Spleen (tissue), 11 donors: ENCODE results near the gene DDB1. TPM values are rescaled to one million over a fixed set of nuclear protein-coding genes. Genes with fewer than 3 reads are reported as not detected.

Experiments
- DNase-seq: peaks from one replicate; pipeline ENCODE4 v3.0.0-alpha.2; 2020
- H3K27ac ChIP-seq, 8 donors: fragments of 200-600 bp; sonication (generic) in 7 of 8; 1 replicate in 4 of 8; 2 replicates in 4 of 8; pipeline versions ENCODE4 v1.5.0 to v1.8.0; 2016 to 2021; ENCODE audit warnings: inconsistent platforms in 4 of 8, mild to moderate bottlenecking in 4 of 8, moderate library complexity in 1 of 8
- H3K27me3 ChIP-seq, 7 donors: fragments of 200-600 bp; sonication (generic) in 6 of 7; replicated peaks in 1 of 7; 1 replicate in 4 of 7; 2 replicates in 3 of 7; pipeline versions ENCODE4 v1.5.0 to v1.8.0; 2016 to 2021; ENCODE audit warnings: inconsistent platforms in 3 of 7, mild to moderate bottlenecking in 1 of 7
- H3K36me3 ChIP-seq, 6 donors: fragments of 200-600 bp; sonication (generic) in 5 of 6; 1 replicate in 4 of 6; 2 replicates in 2 of 6; pipeline versions ENCODE4 v1.5.0 to v1.8.0; 2016 to 2021; ENCODE audit warnings: inconsistent platforms in 2 of 6
- H3K4me1 ChIP-seq, 6 donors: fragments of 200-600 bp; sonication (generic) in 5 of 6; 1 replicate in 3 of 6; 2 replicates in 3 of 6; pipeline versions ENCODE4 v1.5.0 to v1.8.0; 2016 to 2021; ENCODE audit warnings: inconsistent platforms in 3 of 6
- H3K4me3 ChIP-seq, 8 donors: fragments of 200-600 bp; sonication (generic) in 7 of 8; 1 replicate in 4 of 8; 2 replicates in 4 of 8; pipeline versions ENCODE4 v1.5.0 to v1.8.0; 2016 to 2021; ENCODE audit warnings: inconsistent platforms in 4 of 8, mild to moderate bottlenecking in 4 of 8, moderate library complexity in 2 of 8
- H3K9me3 ChIP-seq, 8 donors: fragments of 200-600 bp; sonication (generic) in 7 of 8; 1 replicate in 4 of 8; 2 replicates in 4 of 8; pipeline versions ENCODE4 v1.5.0 to v1.8.0; 2016 to 2021; ENCODE audit warnings: inconsistent platforms in 4 of 8
- POLR2A ChIP-seq, 3 donors: fragments of 450-650 bp; IDR thresholded peaks; one replicate each; pipeline ENCODE4 v1.5.1; 2017; ENCODE audit warnings: antibody characterized with exemption in 3 of 3, mild to moderate bottlenecking in 1 of 3
- POLR2AphosphoS5 ChIP-seq, 3 donors: sonication (generic); formaldehyde crosslinking; IDR thresholded peaks; one replicate each; pipeline ENCODE4 v1.5.1; 2017; ENCODE audit warnings: antibody characterized with exemption in 3 of 3
- WGBS, 5 donors: extraction: QIAGEN DNeasy Blood & Tissue Kit in 3 of 5; methylation state at CpG; one replicate each; pipeline versions ENCODE4 v1.1.5 to v1.1.7; 2013 to 2018; 5-methylcytosine and 5-hydroxymethylcytosine counted together
- intact Hi-C: fragments of 100-400 bp; cut with DNase I; formaldehyde crosslinking; loops from one replicate; pipeline ENCODE4 v1.15.0; 2023; ENCODE audit warnings: low total_unique reads
- polyA plus RNA-seq, 3 donors: library from polyadenylated mRNA; stranded (reverse); fragments of 200-250 nt; gene quantifications; one replicate each; pipeline ENCODE4 v1.2.1, GENCODE V29; 2013
- total RNA-seq, 7 donors: library from RNA; depleted of rRNA in 3 of 7; stranded (reverse); fragments of >200 nt in 3 of 7; fragmentation: NEBNext Ultra II Directional in 4 of 7; extraction: Animal tissue kit (Norgen Biotek cat#: 25700) in 4 of 7; gene quantifications; one replicate each; pipeline versions ENCODE4 v1.1.0 to v1.2.1, GENCODE V29; 2016 to 2021
- TF ChIP-seq, protein P1 (sequence below), 11 experiments: fragments of 200-600 bp in 7 of 11; fragments of 450-650 bp in 4 of 11; sonication (generic) in 4 of 11; IDR thresholded peaks in 8 of 11; conservative IDR thresholded peaks in 3 of 11; 1 replicate in 7 of 11; 2 replicates in 4 of 11; pipeline versions ENCODE4 v1.4.0 to v1.8.0; 2016 to 2021; ENCODE audit warnings: antibody characterized with exemption in 11 of 11, inconsistent platforms in 4 of 11, mild to moderate bottlenecking in 1 of 11
- donor health status: healthy with polysubstance abuse.
- donor health status: DM: no; HTN: no; CAD: no; lungs with moderate emphysema.
- donor health status: DM: no; HTN: no; CAD: no.
- donor health status: Bipolar disorder and iron deficiency.
- donor health status: healthy.
- donor health status: DM: no; HTN: no; CAD: no.
- donor health status: DM: yes; HTN: yes; CAD: no.

Gene DDB1
- total and polyA plus RNA-seq, 10 donors: 68.7 to 157 (median 133) TPM

DNA sequence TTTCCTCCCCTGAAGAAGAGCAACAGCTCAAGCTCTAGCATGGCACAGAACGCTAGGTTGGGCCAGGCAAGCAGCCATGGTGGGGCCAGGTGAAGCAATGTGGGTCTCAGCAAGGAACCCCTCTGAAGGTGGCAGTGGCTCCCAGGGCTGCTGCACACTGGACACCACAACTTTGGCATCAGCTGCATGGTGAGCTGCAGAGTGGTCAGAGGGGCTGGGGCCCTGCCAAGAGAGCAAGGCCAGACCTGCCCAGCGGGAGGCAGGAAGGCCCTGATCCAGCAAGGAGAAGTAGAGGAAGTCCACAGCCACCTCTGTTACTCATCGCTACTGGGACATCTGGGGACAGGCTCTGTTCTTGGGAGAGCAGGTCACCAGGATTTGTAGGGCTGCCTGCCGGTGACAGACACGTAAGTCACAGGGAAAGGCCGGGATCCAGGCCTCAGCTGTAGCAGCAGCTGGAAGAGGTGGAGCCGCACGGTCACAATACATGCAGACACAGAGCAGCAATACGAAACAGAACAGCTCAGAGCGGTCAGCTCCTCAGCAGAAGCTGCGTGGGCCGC is 16.4 kb upstream of the DDB1 start:
- DNase-seq: peak; percentile 77
- WGBS, 5 donors: 72 to 86% (median 82%) methylated on average over 11 to 12 of the region's 12 CpGs
- intact Hi-C loops: no loop called here
- H3K36me3 ChIP-seq: peaks cover 0 to 100% (median 56%) of the 10 kb centered on the region in 6 donors
- H3K27ac ChIP-seq: peak overlapping the region in 7 of 8 donors; percentile 23 to 87 (median 73)
- no peaks in the 10 kb centered on the region for H3K9me3 ChIP-seq
- no peaks in the 10 kb centered on the region for H3K27me3 ChIP-seq
- TF ChIP-seq POLR2A (IDR thresholded peaks at IDR 0.05) (no peak), POLR2AphosphoS5 (IDR thresholded peaks at IDR 0.05) (peak; percentile 51 to 77 (median 66))
- TF ChIP-seq, protein P1, sequence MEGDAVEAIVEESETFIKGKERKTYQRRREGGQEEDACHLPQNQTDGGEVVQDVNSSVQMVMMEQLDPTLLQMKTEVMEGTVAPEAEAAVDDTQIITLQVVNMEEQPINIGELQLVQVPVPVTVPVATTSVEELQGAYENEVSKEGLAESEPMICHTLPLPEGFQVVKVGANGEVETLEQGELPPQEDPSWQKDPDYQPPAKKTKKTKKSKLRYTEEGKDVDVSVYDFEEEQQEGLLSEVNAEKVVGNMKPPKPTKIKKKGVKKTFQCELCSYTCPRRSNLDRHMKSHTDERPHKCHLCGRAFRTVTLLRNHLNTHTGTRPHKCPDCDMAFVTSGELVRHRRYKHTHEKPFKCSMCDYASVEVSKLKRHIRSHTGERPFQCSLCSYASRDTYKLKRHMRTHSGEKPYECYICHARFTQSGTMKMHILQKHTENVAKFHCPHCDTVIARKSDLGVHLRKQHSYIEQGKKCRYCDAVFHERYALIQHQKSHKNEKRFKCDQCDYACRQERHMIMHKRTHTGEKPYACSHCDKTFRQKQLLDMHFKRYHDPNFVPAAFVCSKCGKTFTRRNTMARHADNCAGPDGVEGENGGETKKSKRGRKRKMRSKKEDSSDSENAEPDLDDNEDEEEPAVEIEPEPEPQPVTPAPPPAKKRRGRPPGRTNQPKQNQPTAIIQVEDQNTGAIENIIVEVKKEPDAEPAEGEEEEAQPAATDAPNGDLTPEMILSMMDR (IDR thresholded peaks at IDR 0.05 in 8 of 11, conservative IDR thresholded peaks at IDR 0.05 in 3 of 11): no peak
- H3K4me3 ChIP-seq: no peak overlapping the region
- peaks cover 7 to 79% (median 51%) of the 10 kb centered on the region in 6 donors for H3K4me1 ChIP-seq

DNA sequence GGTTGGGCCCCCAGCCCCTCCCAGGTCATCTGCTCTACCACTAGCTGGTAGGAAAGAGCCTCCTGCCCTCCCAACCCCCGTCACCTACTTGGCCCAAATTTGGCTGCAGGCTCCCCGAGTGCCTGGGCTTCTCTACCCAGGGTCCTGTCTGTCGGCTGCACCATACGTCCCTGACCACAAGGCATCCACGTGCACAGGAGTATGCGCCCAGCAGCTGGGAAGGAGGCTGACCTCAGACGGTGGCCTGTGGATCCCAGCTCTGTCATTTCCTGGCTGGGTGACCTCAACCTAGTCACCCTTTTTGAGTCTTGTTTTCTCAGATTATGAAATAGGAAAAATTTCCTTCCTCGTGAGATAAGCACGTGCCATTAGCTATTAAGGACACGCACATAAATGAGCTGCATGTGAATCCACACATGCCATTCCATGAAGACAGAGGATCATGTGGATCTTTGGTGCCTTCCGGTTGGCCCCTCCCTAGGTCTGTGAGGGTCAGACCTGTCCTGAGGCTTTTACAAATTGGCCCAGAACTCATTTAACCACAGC is 15.1 kb upstream of the DDB1 start:
- Histone ChIP-seq H3K4me3 (no peak overlapping the region), H3K36me3 (peaks cover 0 to 99% (median 44%) of the 10 kb centered on the region in 6 donors), H3K27me3 (no peaks in the 10 kb centered on the region), H3K4me1 (peaks cover 11 to 73% (median 43%) of the 10 kb centered on the region in 6 donors), H3K27ac (peak overlapping the region; percentile 29 to 87 (median 72)), H3K9me3 (no peaks in the 10 kb centered on the region)
- intact Hi-C loops: no loop called here
- peak; percentile 84 for DNase-seq
- TF ChIP-seq POLR2A (IDR thresholded peaks at IDR 0.05) (no peak), POLR2AphosphoS5 (IDR thresholded peaks at IDR 0.05) (peak; percentile 70 to 86 (median 85))
- TF ChIP-seq, protein P1 (IDR thresholded peaks at IDR 0.05 in 8 of 11, conservative IDR thresholded peaks at IDR 0.05 in 3 of 11): peak in 3 of 11 experiments; percentile 19 to 31 (median 27)
- WGBS, 5 donors: 41 to 72% (median 57%) methylated on average over 10 to 11 of the region's 11 CpGs

DNA sequence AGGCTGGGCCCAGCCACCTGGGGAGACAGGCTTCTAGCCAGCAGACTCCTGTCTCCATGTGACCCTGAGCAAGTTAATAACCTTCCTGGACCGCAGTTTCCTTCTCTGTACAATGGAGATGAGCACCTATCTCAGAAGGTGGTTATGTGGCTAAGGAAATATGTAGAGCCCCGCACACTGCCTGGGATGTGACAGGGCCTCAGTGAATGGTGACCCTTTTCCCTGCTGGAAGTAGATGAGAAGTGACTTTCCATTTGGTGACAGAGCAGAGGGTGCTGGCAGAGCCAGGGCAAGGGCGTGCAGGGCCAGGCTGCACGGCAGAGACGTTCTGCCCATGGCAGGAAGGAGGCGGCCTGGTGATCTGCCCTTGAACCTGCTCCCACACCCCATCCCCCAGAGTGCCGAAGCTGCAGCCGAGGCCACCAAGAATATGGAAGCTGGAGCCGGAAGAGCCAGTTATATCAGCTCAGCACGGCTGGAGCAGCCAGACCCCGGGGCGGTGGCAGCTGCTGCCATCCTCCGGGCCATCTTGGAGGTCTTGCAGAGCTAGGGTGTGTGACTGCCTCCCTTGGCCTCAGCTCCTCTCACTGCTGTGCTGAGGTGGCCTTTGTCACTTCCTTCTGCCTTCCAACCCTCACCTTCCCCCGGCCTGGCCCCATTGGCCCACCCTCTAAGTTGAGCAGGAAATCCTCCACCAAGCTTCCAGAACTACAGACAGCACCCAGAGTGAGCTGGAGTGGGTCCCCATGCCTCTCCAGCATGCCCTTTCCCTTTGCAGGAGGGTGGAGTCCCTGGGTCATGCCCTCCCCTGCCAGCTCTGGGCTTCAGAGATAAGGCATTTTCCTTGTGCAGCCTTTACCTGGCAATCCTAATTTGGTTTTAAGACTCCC is 13.3 kb upstream of the DDB1 start:
- Histone ChIP-seq H3K4me3 (no peak overlapping the region), H3K27ac (peak overlapping the region; percentile 61 to 87 (median 72)), H3K27me3 (no peaks in the 10 kb centered on the region), H3K9me3 (no peaks in the 10 kb centered on the region), H3K36me3 (peaks cover 0 to 98% (median 29%) of the 10 kb centered on the region in 6 donors), H3K4me1 (peaks cover 11 to 70% (median 41%) of the 10 kb centered on the region in 6 donors)
- WGBS, 5 donors: 64 to 82% (median 71%) methylated on average over 12 to 14 of the region's 14 CpGs
- DNase-seq: peak; percentile 81
- intact Hi-C loops: no loop called here
- TF ChIP-seq, protein P1 (IDR thresholded peaks at IDR 0.05 in 8 of 11, conservative IDR thresholded peaks at IDR 0.05 in 3 of 11): no peak
- TF ChIP-seq POLR2AphosphoS5 (IDR thresholded peaks at IDR 0.05) (peak; percentile 52 to 82 (median 80)), POLR2A (IDR thresholded peaks at IDR 0.05) (no peak)
